Endodermal cell (in vitro differentiated cells): ENCODE results near the gene CLINT1. TPM values are rescaled to one million over a fixed set of nuclear protein-coding genes. Genes with fewer than 3 reads are reported as not detected.

ENCODE experiments used
- DNase-seq: peaks from one replicate; pipeline ENCODE4 v3.0.0-alpha.2; 2017
- H3K27ac ChIP-seq: 2 replicates; pipeline ENCODE4 v1.5.1; 2013; ENCODE audit warnings: mild to moderate bottlenecking, low read depth, low read length, moderate library complexity
- H3K27me3 ChIP-seq: 2 replicates; pipeline ENCODE4 v1.6.1; 2013; ENCODE audit warnings: mild to moderate bottlenecking, low read length, moderate library complexity; ENCODE audit not compliant: insufficient read depth, control insufficient read depth, poor library complexity, severe bottlenecking
- H3K36me3 ChIP-seq: 2 replicates; pipeline ENCODE4 v1.7.0; 2013; ENCODE audit warnings: mild to moderate bottlenecking, low read length, moderate library complexity; ENCODE audit not compliant: control insufficient read depth, insufficient read depth
- H3K4me1 ChIP-seq: one replicate; pipeline ENCODE4 v1.7.0; 2013; ENCODE audit warnings: low read length; ENCODE audit not compliant: control insufficient read depth, insufficient read depth
- H3K4me3 ChIP-seq: 2 replicates; pipeline ENCODE4 v1.5.1; 2013; ENCODE audit warnings: mild to moderate bottlenecking, low read length, moderate library complexity
- H3K9ac ChIP-seq: 2 replicates; pipeline ENCODE4 v1.6.1; 2013; ENCODE audit warnings: mild to moderate bottlenecking, low read length, moderate library complexity; ENCODE audit not compliant: poor library complexity, severe bottlenecking; ENCODE audit errors: extremely low read depth
- H3K9me3 ChIP-seq: 2 replicates; pipeline ENCODE4 v1.6.1; 2013; ENCODE audit warnings: mild to moderate bottlenecking, low read length, moderate library complexity; ENCODE audit not compliant: control insufficient read depth
- H3K27ac Mint-ChIP-seq: 2 replicates; pipeline ENCODE4 v1.8.0; 2020; ENCODE audit warnings: mixed read lengths
- H3K27me3 Mint-ChIP-seq: 2 replicates; pipeline ENCODE4 v1.8.0; 2021; ENCODE audit warnings: mild to moderate bottlenecking, mixed read lengths; ENCODE audit not compliant: insufficient read depth
- H3K36me3 Mint-ChIP-seq: 2 replicates; pipeline ENCODE4 v1.8.0; 2020; ENCODE audit warnings: low read depth, mixed read lengths
- H3K4me1 Mint-ChIP-seq: 2 replicates; pipeline ENCODE4 v1.8.0; 2020; ENCODE audit warnings: mixed read lengths
- H3K4me3 Mint-ChIP-seq: 2 replicates; pipeline ENCODE4 v1.8.0; 2020; ENCODE audit warnings: mild to moderate bottlenecking, moderate library complexity, mixed read lengths
- H3K9me3 Mint-ChIP-seq: 2 replicates; pipeline ENCODE4 v1.8.0; 2020; ENCODE audit warnings: mild to moderate bottlenecking, mixed read lengths
- WGBS, 2 experiments: methylation state at CpG; one replicate each; pipeline versions ENCODE4 v1.1.5 to v1.1.7; 2013; ENCODE audit warnings: missing lambda C conversion rate in 2 of 2, mixed read lengths in 1 of 2; ENCODE audit not compliant: insufficient coverage in 1 of 2, insufficient read length in 1 of 2; 5-methylcytosine and 5-hydroxymethylcytosine counted together
- total RNA-seq, 2 donors: library from RNA; stranded (reverse); fragmentation: NEBNext Ultra II Directional in 1 of 2; extraction: Animal tissue kit (Norgen Biotek cat#: 25700) in 1 of 2; gene quantifications; 2 replicates in 1 of 2; 3 replicates in 1 of 2; pipeline ENCODE4 v1.2.1, GENCODE V29; 2021
- TF ChIP-seq, protein P1 (sequence below): fragments of 200-600 bp; sonication (generic); conservative IDR thresholded peaks from 2 replicates; pipeline ENCODE4 v1.5.0; 2021; ENCODE audit warnings: antibody characterized with exemption, mild to moderate bottlenecking

Gene CLINT1
- total RNA-seq, 2 donors from 2014 or later = 91.6 to 92.7 TPM

DNA sequence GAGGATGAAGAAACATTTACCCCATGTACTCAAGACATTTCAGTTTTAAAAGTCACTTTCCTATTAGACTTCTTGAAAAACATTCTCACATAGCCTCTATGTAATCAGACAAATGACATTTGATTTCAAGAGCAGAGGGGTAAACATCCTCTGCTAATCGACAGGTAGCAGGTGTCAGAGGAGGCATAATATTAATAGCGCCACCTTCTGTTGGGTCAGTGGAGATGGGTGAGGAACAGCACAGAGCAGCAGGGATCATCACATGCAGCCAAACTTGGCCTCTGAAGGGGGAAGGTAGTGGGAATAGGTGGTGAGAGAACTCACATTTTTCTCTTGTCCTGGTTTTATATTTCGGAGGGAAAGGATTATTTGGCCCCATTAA lies 118.7 kb downstream of the CLINT1 start:
- H3K4me1 Mint-ChIP-seq = peaks cover 6% of the 10 kb centered on the region
- Histone ChIP-seq H3K9ac (no peak overlapping the region), H3K36me3 (peaks cover 35% of the 10 kb centered on the region), H3K27me3 (peaks cover 7% of the 10 kb centered on the region), H3K27ac (no peak overlapping the region), H3K4me1 (no peaks in the 10 kb centered on the region), H3K4me3 (no peak overlapping the region), H3K9me3 (peaks cover 17% of the 10 kb centered on the region)
- WGBS, 2 experiments = 59 to 69% methylated on average over 3 of the region's 3 CpGs
- no peak overlapping the region for H3K27ac Mint-ChIP-seq
- peaks cover 7% of the 10 kb centered on the region for H3K9me3 Mint-ChIP-seq
- peaks cover 15% of the 10 kb centered on the region for H3K27me3 Mint-ChIP-seq
- DNase-seq = peak; percentile 73
- H3K36me3 Mint-ChIP-seq = peaks cover 39% of the 10 kb centered on the region
- H3K4me3 Mint-ChIP-seq = no peak overlapping the region
- TF ChIP-seq, protein P1, sequence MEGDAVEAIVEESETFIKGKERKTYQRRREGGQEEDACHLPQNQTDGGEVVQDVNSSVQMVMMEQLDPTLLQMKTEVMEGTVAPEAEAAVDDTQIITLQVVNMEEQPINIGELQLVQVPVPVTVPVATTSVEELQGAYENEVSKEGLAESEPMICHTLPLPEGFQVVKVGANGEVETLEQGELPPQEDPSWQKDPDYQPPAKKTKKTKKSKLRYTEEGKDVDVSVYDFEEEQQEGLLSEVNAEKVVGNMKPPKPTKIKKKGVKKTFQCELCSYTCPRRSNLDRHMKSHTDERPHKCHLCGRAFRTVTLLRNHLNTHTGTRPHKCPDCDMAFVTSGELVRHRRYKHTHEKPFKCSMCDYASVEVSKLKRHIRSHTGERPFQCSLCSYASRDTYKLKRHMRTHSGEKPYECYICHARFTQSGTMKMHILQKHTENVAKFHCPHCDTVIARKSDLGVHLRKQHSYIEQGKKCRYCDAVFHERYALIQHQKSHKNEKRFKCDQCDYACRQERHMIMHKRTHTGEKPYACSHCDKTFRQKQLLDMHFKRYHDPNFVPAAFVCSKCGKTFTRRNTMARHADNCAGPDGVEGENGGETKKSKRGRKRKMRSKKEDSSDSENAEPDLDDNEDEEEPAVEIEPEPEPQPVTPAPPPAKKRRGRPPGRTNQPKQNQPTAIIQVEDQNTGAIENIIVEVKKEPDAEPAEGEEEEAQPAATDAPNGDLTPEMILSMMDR = peak; percentile 81

DNA sequence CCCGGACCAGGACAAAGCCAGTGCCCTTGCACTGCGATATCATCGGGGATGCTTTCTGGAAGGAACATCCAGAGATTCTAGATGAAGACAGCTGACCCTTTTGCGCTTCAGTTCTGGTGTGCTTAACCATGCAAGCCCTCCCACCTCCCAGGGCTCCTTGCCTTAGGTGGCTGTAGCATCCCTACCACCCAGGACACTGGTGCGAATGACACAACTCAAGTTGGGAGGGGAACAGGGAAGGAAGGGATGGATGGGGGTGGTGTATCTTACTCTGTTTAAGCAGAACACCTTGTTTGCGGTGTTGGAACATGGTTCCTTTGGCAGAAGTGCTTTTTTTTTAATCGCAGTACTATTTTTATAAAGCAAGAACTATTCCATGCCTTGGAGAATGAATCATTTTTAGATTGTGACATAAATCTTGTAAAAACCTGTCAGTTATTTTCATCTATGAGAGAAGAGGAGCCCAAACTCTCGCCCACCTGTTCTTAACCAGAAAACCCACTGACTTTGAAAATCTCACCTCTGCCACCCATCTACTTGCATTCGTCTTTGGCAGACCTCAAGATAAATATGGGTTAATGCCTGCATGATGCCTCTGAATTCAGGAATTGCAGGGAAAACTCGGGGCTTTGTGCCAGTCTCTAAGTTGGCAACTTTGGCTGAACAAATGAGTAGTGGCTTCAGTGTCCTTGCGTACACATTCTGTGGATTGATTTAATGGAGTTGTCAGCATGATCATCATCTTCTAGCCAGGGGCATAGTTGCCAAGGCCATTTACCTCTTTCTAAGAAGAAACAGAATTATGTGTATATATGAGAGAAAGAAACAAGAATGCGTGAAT lies 119.3 kb downstream of the CLINT1 start:
- Mint-ChIP-seq H3K4me3 (no peak overlapping the region), H3K27me3 (peaks cover 10% of the 10 kb centered on the region), H3K9me3 (peaks cover 7% of the 10 kb centered on the region), H3K27ac (no peak overlapping the region), H3K36me3 (peaks cover 39% of the 10 kb centered on the region), H3K4me1 (peaks cover 5% of the 10 kb centered on the region)
- Histone ChIP-seq H3K36me3 (peaks cover 38% of the 10 kb centered on the region), H3K4me1 (no peaks in the 10 kb centered on the region), H3K9ac (no peak overlapping the region), H3K27me3 (peaks cover 4% of the 10 kb centered on the region), H3K9me3 (peaks cover 17% of the 10 kb centered on the region), H3K4me3 (no peak overlapping the region), H3K27ac (no peak overlapping the region)
- 85 to 98% methylated on average over 8 to 12 of the region's 12 CpGs for WGBS, 2 experiments
- no peak for DNase-seq
- TF ChIP-seq, protein P1 = no peak

DNA sequence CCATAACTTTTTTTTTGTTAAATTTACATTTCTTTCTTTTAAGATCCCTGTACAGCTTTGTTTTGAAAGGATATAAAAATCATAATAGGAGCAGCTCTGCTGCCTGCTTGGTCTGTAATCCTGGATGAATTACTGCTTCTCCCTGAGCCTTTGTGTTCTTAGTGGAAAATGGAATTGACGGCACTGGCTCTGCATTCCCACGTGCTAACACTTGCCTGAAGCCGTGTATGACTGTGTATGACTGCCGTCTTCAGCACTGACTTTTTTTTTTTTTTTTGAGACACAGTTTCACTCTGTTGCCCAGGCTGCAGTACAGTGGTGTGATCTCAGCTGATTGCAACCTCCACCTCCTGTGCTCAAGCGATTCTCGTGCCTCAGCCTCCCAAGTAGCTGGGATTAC lies 123.0 kb downstream of the CLINT1 start:
- Histone ChIP-seq H3K4me3 (no peak overlapping the region), H3K27me3 (no peaks in the 10 kb centered on the region), H3K27ac (no peak overlapping the region), H3K4me1 (no peaks in the 10 kb centered on the region), H3K36me3 (peaks cover 49% of the 10 kb centered on the region), H3K9me3 (peaks cover 17% of the 10 kb centered on the region), H3K9ac (no peak overlapping the region)
- DNase-seq = no peak
- no peaks in the 10 kb centered on the region for H3K27me3 Mint-ChIP-seq
- H3K27ac Mint-ChIP-seq = no peak overlapping the region
- no peak overlapping the region for H3K4me3 Mint-ChIP-seq
- peaks cover 56% of the 10 kb centered on the region for H3K36me3 Mint-ChIP-seq
- peaks cover 7% of the 10 kb centered on the region for H3K9me3 Mint-ChIP-seq
- H3K4me1 Mint-ChIP-seq = peaks cover 3% of the 10 kb centered on the region
- TF ChIP-seq, protein P1 = no peak
- WGBS, 2 experiments = 91 to 95% methylated on average over 4 to 6 of the region's 6 CpGs

Other genes with a start within 250 kb of the CLINT1 start
- gene SOX30, start 206.7 kb downstream of the CLINT1 start, total RNA-seq = under 1 TPM in 1 of 2 donors, not detected in 1; 0.48 TPM
- gene C5orf52, start 187.6 kb downstream of the CLINT1 start, total RNA-seq = not detected
- gene THG1L, start 127.7 kb downstream of the CLINT1 start, total RNA-seq = 10 to 100 TPM; 11.6 to 13.8 TPM
- 1 to 10 TPM; 3.7 to 4.5 TPM for gene LSM11, start 115.4 kb downstream of the CLINT1 start, total RNA-seq